PC-3 (cell line): ENCODE results near the gene NAV2. TPM values are rescaled to one million over a fixed set of nuclear protein-coding genes. Genes with fewer than 3 reads are reported as not detected.

Experiments used
- ATAC-seq: fragments of 200-7000 bp; cut with Tn5 transposase; 2 replicates; pipeline ENCODE4 v1.9.1; 2020; ENCODE audit warnings: mild to moderate bottlenecking, moderate library complexity
- BruUV-seq: library from RNA; stranded (reverse); fragments of 400-500 nt; replicated peaks from 2 replicates; lab custom pipeline; 2021; lab: Mats Ljungman, UMichigan
- CTCF ChIA-PET: fragments of 300-600 bp; sonication (Branson Sonifier 250); formaldehyde crosslinking; loops from one replicate; lab custom pipeline; 2022; ENCODE audit warnings: antibody characterized with exemption; lab: Charles Lee
- POLR2A ChIA-PET: fragments of 300-600 bp; sonication (Branson Sonifier 250); formaldehyde crosslinking; loops from one replicate; lab custom pipeline; 2022; ENCODE audit warnings: antibody characterized with exemption; ENCODE audit not compliant: unreplicated experiment; lab: Charles Lee
- DNase-seq: peaks from one replicate; pipeline ENCODE4 v3.0.0-alpha.2; 2015
- H2AFZ ChIP-seq: fragments of 300-600 bp; sonication (generic); 2 replicates; pipeline ENCODE4 v1.6.0; 2016; ENCODE audit warnings: antibody characterized with exemption, low read length
- H3F3A ChIP-seq: fragments of 300-600 bp; sonication (generic); one replicate; pipeline ENCODE4 v1.6.0; 2017; ENCODE audit warnings: antibody characterized with exemption, low read length, control low read depth, mild to moderate bottlenecking; ENCODE audit not compliant: unreplicated experiment
- H3K27ac ChIP-seq: fragments of 300-600 bp; sonication (generic); 2 replicates; pipeline ENCODE4 v1.5.1; 2016; ENCODE audit warnings: mild to moderate bottlenecking, low read length
- H3K27me3 ChIP-seq: fragments of 300-600 bp; sonication (generic); 2 replicates; pipeline ENCODE4 v1.6.1; 2016; ENCODE audit warnings: low read length, mixed read lengths
- H3K36me3 ChIP-seq: fragments of 300-600 bp; sonication (generic); 2 replicates; pipeline ENCODE4 v1.6.1; 2016; ENCODE audit warnings: low read depth, mixed run types, low read length, mixed read lengths
- H3K4me1 ChIP-seq: fragments of 300-600 bp; sonication (generic); 2 replicates; pipeline ENCODE4 v1.5.1; 2016; ENCODE audit warnings: low read length; ENCODE audit not compliant: insufficient read depth
- H3K4me2 ChIP-seq: fragments of 300-600 bp; sonication (generic); 2 replicates; pipeline ENCODE4 v1.6.0; 2016; ENCODE audit warnings: low read length
- H3K4me3 ChIP-seq: fragments of 300-600 bp; sonication (generic); 2 replicates; pipeline ENCODE4 v1.5.1; 2016; ENCODE audit warnings: mild to moderate bottlenecking, low read length, mixed read lengths
- H3K79me2 ChIP-seq: fragments of 300-600 bp; sonication (generic); 2 replicates; pipeline ENCODE4 v1.6.1; 2017; ENCODE audit warnings: low read length, mixed read lengths
- H3K9ac ChIP-seq: fragments of 300-600 bp; sonication (generic); 2 replicates; pipeline ENCODE4 v1.6.0; 2016; ENCODE audit warnings: mild to moderate bottlenecking, low read length
- H3K9me2 ChIP-seq: fragments of 300-600 bp; sonication (generic); replicated peaks from 2 replicates; pipeline ENCODE4 v1.6.1; 2016; ENCODE audit warnings: mixed run types, low read length, mixed read lengths
- H3K9me3 ChIP-seq: fragments of 300-600 bp; sonication (generic); 2 replicates; pipeline ENCODE4 v1.6.1; 2016; ENCODE audit warnings: low read length, mixed read lengths
- H4K20me1 ChIP-seq: fragments of 300-600 bp; sonication (generic); 2 replicates; pipeline ENCODE4 v1.6.1; 2016; ENCODE audit warnings: low read length, mixed read lengths
- EZH2 ChIP-seq: fragments of 300-600 bp; sonication (generic); IDR thresholded peaks from one replicate; pipeline ENCODE4 v1.6.1; 2017; ENCODE audit warnings: antibody characterized with exemption, mild to moderate bottlenecking, low read length; ENCODE audit not compliant: unreplicated experiment
- EZH2phosphoT487 ChIP-seq: fragments of 300-600 bp; sonication (generic); IDR thresholded peaks from 2 replicates; pipeline ENCODE4 v1.6.1; 2018; ENCODE audit warnings: mild to moderate bottlenecking, antibody characterized with exemption, low read length, borderline replicate concordance
- intact Hi-C: fragments of 100-400 bp; cut with micrococcal nuclease; formaldehyde crosslinking; loops from 2 replicates; pipeline ENCODE4 v1.9.0; 2023
- total RNA-seq: library from RNA; depleted of rRNA; stranded (reverse); fragments of >200 nt; gene quantifications from 2 replicates; pipeline ENCODE4 v1.2.3, GENCODE V29; 2014
- TF ChIP-seq, protein P1 (sequence below): fragments of 300-600 bp; sonication (generic); conservative IDR thresholded peaks from 2 replicates; pipeline ENCODE4 v1.5.1; 2017; ENCODE audit warnings: antibody characterized with exemption, low read depth, mild to moderate bottlenecking, low read length

Gene NAV2
- total RNA-seq, 1 experiment from 2014 or later = 10.4 TPM

- no peak overlapping the region for H3K4me2 ChIP-seq
- H4K20me1 ChIP-seq = no peaks in the 10 kb centered on the region
- intact Hi-C loops = no loop called here
- ATAC-seq (no peak), DNase-seq (no peak)
- no peaks in the 10 kb centered on the region for H3K27me3 ChIP-seq
- no peaks in the 10 kb centered on the region for H3K79me2 ChIP-seq
- ChIA-PET CTCF (no interaction called here), POLR2A (no interaction called here)
- no peaks in the 10 kb centered on the region for H3K36me3 ChIP-seq
- H3K4me3 ChIP-seq = no peak overlapping the region
- H3K4me1 ChIP-seq = no peaks in the 10 kb centered on the region
- H3K9me2 ChIP-seq = no peaks in the 10 kb centered on the region
- TF ChIP-seq EZH2 = no peak
- no peak for TF ChIP-seq EZH2phosphoT487
- TF ChIP-seq, protein P1, sequence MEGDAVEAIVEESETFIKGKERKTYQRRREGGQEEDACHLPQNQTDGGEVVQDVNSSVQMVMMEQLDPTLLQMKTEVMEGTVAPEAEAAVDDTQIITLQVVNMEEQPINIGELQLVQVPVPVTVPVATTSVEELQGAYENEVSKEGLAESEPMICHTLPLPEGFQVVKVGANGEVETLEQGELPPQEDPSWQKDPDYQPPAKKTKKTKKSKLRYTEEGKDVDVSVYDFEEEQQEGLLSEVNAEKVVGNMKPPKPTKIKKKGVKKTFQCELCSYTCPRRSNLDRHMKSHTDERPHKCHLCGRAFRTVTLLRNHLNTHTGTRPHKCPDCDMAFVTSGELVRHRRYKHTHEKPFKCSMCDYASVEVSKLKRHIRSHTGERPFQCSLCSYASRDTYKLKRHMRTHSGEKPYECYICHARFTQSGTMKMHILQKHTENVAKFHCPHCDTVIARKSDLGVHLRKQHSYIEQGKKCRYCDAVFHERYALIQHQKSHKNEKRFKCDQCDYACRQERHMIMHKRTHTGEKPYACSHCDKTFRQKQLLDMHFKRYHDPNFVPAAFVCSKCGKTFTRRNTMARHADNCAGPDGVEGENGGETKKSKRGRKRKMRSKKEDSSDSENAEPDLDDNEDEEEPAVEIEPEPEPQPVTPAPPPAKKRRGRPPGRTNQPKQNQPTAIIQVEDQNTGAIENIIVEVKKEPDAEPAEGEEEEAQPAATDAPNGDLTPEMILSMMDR = no peak
- no peak overlapping the region for H2AFZ ChIP-seq
- no peaks in the 10 kb centered on the region for H3F3A ChIP-seq
- BruUV-seq = no TSS peak
- H3K9ac ChIP-seq = no peak overlapping the region
- H3K27ac ChIP-seq = no peak overlapping the region
- no peaks in the 10 kb centered on the region for H3K9me3 ChIP-seq
Observed at GRCh38 chr11:19869946-19870589, 157.4 kb downstream of the NAV2 start.

GRCh38 chr11:19871531-19871930 lies 158.9 kb downstream of the NAV2 start:
- BruUV-seq = no TSS peak
- CTCF ChIA-PET = no interaction called here
- H3K9ac ChIP-seq = no peak overlapping the region
- no peak overlapping the region for H2AFZ ChIP-seq
- H3K4me3 ChIP-seq = no peak overlapping the region
- no peak for DNase-seq
- no peaks in the 10 kb centered on the region for H3K4me1 ChIP-seq
- H3K9me3 ChIP-seq = no peaks in the 10 kb centered on the region
- intact Hi-C loops = no loop called here
- H3K4me2 ChIP-seq = no peak overlapping the region
- H3K27me3 ChIP-seq = no peaks in the 10 kb centered on the region
- no peaks in the 10 kb centered on the region for H3K9me2 ChIP-seq
- ATAC-seq = no peak
- H3K27ac ChIP-seq = no peak overlapping the region
- POLR2A ChIA-PET = no interaction called here
- TF ChIP-seq, protein P1 = no peak
- TF ChIP-seq EZH2 (no peak), EZH2phosphoT487 (no peak)
- no peaks in the 10 kb centered on the region for H3F3A ChIP-seq
- H4K20me1 ChIP-seq = no peaks in the 10 kb centered on the region
- H3K36me3 ChIP-seq = no peaks in the 10 kb centered on the region
- H3K79me2 ChIP-seq = no peaks in the 10 kb centered on the region

DNA sequence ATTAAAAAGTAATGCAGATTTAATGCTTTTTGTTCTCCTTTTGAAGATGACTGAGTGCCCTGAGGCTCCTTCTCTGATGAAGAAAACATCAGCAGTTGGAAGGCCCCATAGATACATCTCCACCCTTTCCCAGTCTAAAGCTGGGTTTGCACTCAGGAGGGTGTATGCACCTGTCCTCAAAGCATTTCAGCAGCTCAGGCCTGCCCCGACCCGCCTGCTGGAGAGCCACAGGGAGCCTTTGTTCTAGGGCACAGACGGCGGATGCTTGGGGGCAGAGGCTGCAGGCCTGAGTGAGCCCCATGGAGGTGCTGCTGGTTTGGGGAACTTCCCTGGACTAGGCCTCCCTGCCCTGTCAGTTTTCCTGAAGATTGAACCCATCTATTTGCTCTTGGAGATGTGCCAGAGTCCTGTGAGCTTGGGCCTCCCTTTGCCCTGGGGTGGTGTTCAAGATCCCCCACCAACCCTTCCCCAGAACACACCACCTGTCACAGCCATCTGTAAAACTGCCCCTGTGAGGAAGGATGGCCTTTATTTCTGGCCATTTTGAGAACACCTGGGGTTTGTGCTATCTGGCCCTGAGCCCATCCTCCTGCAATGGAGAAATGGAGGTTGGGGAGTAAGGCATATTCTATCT lies 160.0 kb downstream of the NAV2 start:
- no peak for ATAC-seq
- DNase-seq = no peak
- CTCF ChIA-PET = no interaction called here

More for the DNA sequence above, 160.0 kb downstream of the NAV2 start:
- intact Hi-C loops = no loop called here
- POLR2A ChIA-PET = no interaction called here
- Histone ChIP-seq H3K9ac (no peak overlapping the region), H4K20me1 (no peaks in the 10 kb centered on the region), H3K36me3 (no peaks in the 10 kb centered on the region), H3F3A (no peaks in the 10 kb centered on the region), H3K79me2 (no peaks in the 10 kb centered on the region), H3K4me1 (no peaks in the 10 kb centered on the region), H2AFZ (no peak overlapping the region), H3K4me3 (no peak overlapping the region), H3K9me2 (no peaks in the 10 kb centered on the region), H3K9me3 (no peaks in the 10 kb centered on the region), H3K4me2 (no peak overlapping the region), H3K27ac (no peak overlapping the region), H3K27me3 (no peaks in the 10 kb centered on the region)
- TF ChIP-seq EZH2 (no peak), EZH2phosphoT487 (no peak)
- TF ChIP-seq, protein P1 = no peak
- BruUV-seq = no TSS peak
